Inflammatory macrophage treated with lipopolysaccharide for 4 hours (primary cell): ENCODE data around the gene EFNA4.
"Not testable (repeated sequence)": the region's sequence is repeated elsewhere in the genome, so short reads cannot be mapped to it uniquely, and the experiment has no call there.

Experiments used
- DNase-seq: peaks from one replicate; pipeline ENCODE4 v3.0.0-alpha.2; 2020

Gene EFNA4

GRCh38 chr1:155091071-155092051 lies 27.8 kb downstream of the EFNA4 start:
- peak; percentile 53 for DNase-seq

GRCh38 chr1:155092131-155092530 lies 28.6 kb downstream of the EFNA4 start:
- DNase-seq, result no peak

- no peak for DNase-seq
These were observed 29.1 kb downstream of the EFNA4 start for GRCh38 chr1:155092641-155093040.

- DNase-seq, result peak; percentile 44
These were observed 30.5 kb downstream of the EFNA4 start for GRCh38 chr1:155093911-155094621.

- DNase-seq, result no peak
These were observed 31.0 kb downstream of the EFNA4 start for GRCh38 chr1:155094622-155094948.

GRCh38 chr1:155099331-155099730 lies 35.8 kb downstream of the EFNA4 start:
- DNase-seq, result no peak

GRCh38 chr1:155103325-155103724 lies 39.8 kb downstream of the EFNA4 start:
- DNase-seq, result no peak

GRCh38 chr1:155104605-155105534 lies 41.3 kb downstream of the EFNA4 start:
- DNase-seq, result no peak

- no peak for DNase-seq
These were observed 42.1 kb downstream of the EFNA4 start for GRCh38 chr1:155105604-155106011.

- DNase-seq, result no peak
These were observed 43.3 kb downstream of the EFNA4 start for GRCh38 chr1:155106862-155107261.

- no peak for DNase-seq
These were observed 44.0 kb downstream of the EFNA4 start for GRCh38 chr1:155107309-155108264.

- DNase-seq, result no peak
These were observed 44.8 kb downstream of the EFNA4 start for GRCh38 chr1:155108296-155108695.

GRCh38 chr1:155110381-155110780 lies 46.8 kb downstream of the EFNA4 start:
- no peak for DNase-seq

- DNase-seq, result no peak
These were observed 47.3 kb downstream of the EFNA4 start for GRCh38 chr1:155110826-155111225.

- DNase-seq, result no peak
These were observed 50.0 kb downstream of the EFNA4 start for GRCh38 chr1:155113450-155113980.

- no peak for DNase-seq
These were observed 52.7 kb downstream of the EFNA4 start for GRCh38 chr1:155116113-155116764.

GRCh38 chr1:155117610-155118009 lies 54.1 kb downstream of the EFNA4 start:
- no peak for DNase-seq

GRCh38 chr1:155118090-155118489 lies 54.5 kb downstream of the EFNA4 start:
- not testable (repeated sequence) for DNase-seq
